K562 (cell line): ENCODE measurements around the gene ACTR5. TPM values are rescaled to one million over a fixed set of nuclear protein-coding genes. Genes with fewer than 3 reads are reported as not detected.

Source experiments
- ATAC-seq: fragments of 200-7000 bp; cut with Tn5 transposase; 3 replicates; pipeline ENCODE4 v1.9.1; 2020; ENCODE audit warnings: moderate library complexity
- BruUV-seq: library from RNA; stranded (reverse); fragments of 400-500 nt; replicated peaks from 2 replicates; lab custom pipeline; 2021; lab: Mats Ljungman, UMichigan
- CTCF ChIA-PET: fragments of 300-600 bp; formaldehyde crosslinking; extraction: SDS; loops from one replicate; lab custom pipeline; 2021; ENCODE audit warnings: low intra/inter-chr PET ratio; lab: Yijun Ruan, JAX
- POLR2A ChIA-PET: fragments of 300-600, 350-650 bp; sonication (Branson Sonifier 250); formaldehyde crosslinking; extraction: SDS; loops from one replicate; lab custom pipeline; 2021; ENCODE audit warnings: antibody characterized with exemption, inconsistent platforms; lab: Yijun Ruan, JAX
- DNase-seq, 4 experiments: peaks; one replicate each; pipeline versions ENCODE4 v3.0.0 to v3.0.0-alpha.2; 2011 to 2018; ENCODE audit warnings: low spot score in 3 of 4, mixed read lengths in 3 of 4; ENCODE audit errors: extremely low read depth in 1 of 4
- FAIRE-seq: peaks from 2 replicates; lab custom pipeline; 2011; peaks lifted over from hg19 to GRCh38; lab: Jason Lieb, UNC
- H2AFZ ChIP-seq: 2 replicates; pipeline ENCODE4 v1.6.0; 2011; ENCODE audit warnings: low read depth, low read length, control low read depth, inconsistent platforms
- H3K27ac ChIP-seq: fragments of 200-600 bp; 3 replicates; pipeline ENCODE4 v1.8.0; 2011; ENCODE audit warnings: low read depth, mild to moderate bottlenecking, control low read depth, inconsistent platforms, low read length, moderate library complexity, mixed read lengths; ENCODE audit errors: extremely low read depth
- H3K27me3 ChIP-seq, 2 experiments: fragments of 300-600 bp in 1 of 2; 2 replicates in 1 of 2; 3 replicates in 1 of 2; pipeline versions ENCODE4 v1.6.0 to v1.8.0; 2011; ENCODE audit warnings: inconsistent platforms in 2 of 2, low read length in 2 of 2, mild to moderate bottlenecking in 1 of 2, mixed read lengths in 1 of 2, moderate library complexity in 1 of 2; ENCODE audit not compliant: control insufficient read depth in 2 of 2, insufficient read depth in 2 of 2
- H3K36me3 ChIP-seq: fragments of 300-600 bp; 3 replicates; pipeline ENCODE4 v1.8.0; 2011; ENCODE audit warnings: mild to moderate bottlenecking, low read length, inconsistent platforms; ENCODE audit not compliant: control insufficient read depth, insufficient read depth
- H3K4me1 ChIP-seq, 2 experiments: fragments of 200-600 bp in 1 of 2; replicated peaks in 1 of 2; 2 replicates in 1 of 2; 3 replicates in 1 of 2; pipeline versions ENCODE4 v1.5.1 to v1.8.0; 2011; ENCODE audit warnings: inconsistent platforms in 2 of 2, low read length in 2 of 2, mild to moderate bottlenecking in 1 of 2, mixed read lengths in 1 of 2, moderate library complexity in 1 of 2; ENCODE audit not compliant: control insufficient read depth in 2 of 2, insufficient read depth in 2 of 2
- H3K4me2 ChIP-seq: 2 replicates; pipeline ENCODE4 v1.6.1; 2011; ENCODE audit warnings: low read length, control low read depth, inconsistent platforms, mixed read lengths; ENCODE audit not compliant: insufficient read depth
- H3K4me3 ChIP-seq: fragments of 200-600 bp; sonication (generic), shearing (Covaris generic); 2 replicates; pipeline ENCODE4 v1.5.1; 2016; ENCODE audit warnings: control low read depth, inconsistent platforms
- H3K79me2 ChIP-seq: fragments of 200-600 bp; 3 replicates; pipeline ENCODE4 v1.8.0; 2011; ENCODE audit warnings: low read length, inconsistent platforms; ENCODE audit not compliant: control insufficient read depth, insufficient read depth
- H3K9ac ChIP-seq, 2 experiments: 2 replicates each; pipeline versions ENCODE4 v1.6.0 to v1.6.1; 2011; ENCODE audit warnings: low read depth in 2 of 2, low read length in 2 of 2, control low read depth in 1 of 2, inconsistent platforms in 1 of 2, mild to moderate bottlenecking in 1 of 2, mixed read lengths in 1 of 2; ENCODE audit not compliant: insufficient read depth in 1 of 2
- H3K9me1 ChIP-seq: one replicate; pipeline ENCODE4 v1.6.0; 2011; ENCODE audit warnings: inconsistent platforms, mild to moderate bottlenecking, low read length, moderate library complexity; ENCODE audit not compliant: control insufficient read depth, insufficient read depth
- H3K9me3 ChIP-seq: replicated peaks from 2 replicates; pipeline ENCODE4 v1.5.1; 2011; ENCODE audit warnings: low read depth, low read length, inconsistent platforms; ENCODE audit not compliant: control insufficient read depth, insufficient read depth
- H4K20me1 ChIP-seq: replicated peaks from 2 replicates; pipeline ENCODE4 v1.6.1; 2011; ENCODE audit warnings: low read length, inconsistent platforms, mixed read lengths; ENCODE audit not compliant: control insufficient read depth, insufficient read depth
- CEBPB ChIP-seq: fragments of 450-650 bp; IDR thresholded peaks from 2 replicates; pipeline ENCODE4 v1.6.1; 2016; ENCODE audit warnings: missing genetic modification characterization, missing compliant biosample characterization
- ILK ChIP-seq: fragments of 450-650 bp; IDR thresholded peaks from 2 replicates; pipeline ENCODE4 v1.6.1; 2016; ENCODE audit warnings: missing genetic modification characterization, low read depth, mild to moderate bottlenecking, missing compliant biosample characterization, moderate library complexity, borderline replicate concordance
- YY1 ChIP-seq, 3 experiments: IDR thresholded peaks; 2 replicates each; pipeline ENCODE4 v1.6.1; 2011; ENCODE audit warnings: low read length in 2 of 3, mild to moderate bottlenecking in 2 of 3, moderate library complexity in 2 of 3, borderline replicate concordance in 1 of 3, control low read depth in 1 of 3, low read depth in 1 of 3; ENCODE audit not compliant: insufficient read depth in 3 of 3, insufficient replicate concordance in 2 of 3, control insufficient read depth in 1 of 3, insufficient read length in 1 of 3; ENCODE audit errors: extremely low read depth in 1 of 3
- WGBS: fragments of 100-300 bp; shearing (Covaris generic); methylation state at CpG from one replicate; pipeline ENCODE4 v1.1.6; 2016; ENCODE audit warnings: low coverage, mixed read lengths; ENCODE audit not compliant: insufficient coverage; ENCODE audit errors: missing lambda C conversion rate; 5-methylcytosine and 5-hydroxymethylcytosine counted together
- in situ Hi-C: fragments of 300-500 bp; cut with MboI; formaldehyde crosslinking; loops from 4 replicates; pipeline ENCODE4 v1.15.0; 2018; ENCODE audit warnings: inconsistent platforms, mixed read lengths
- intact Hi-C: fragments of 100-400 bp; cut with micrococcal nuclease; formaldehyde crosslinking; loops from 2 replicates; pipeline ENCODE4 v1.14.2; 2022
- polyA plus RNA-seq, 8 experiments: library from polyadenylated mRNA; depleted of rRNA in 4 of 8; stranded (reverse) in 5 of 8; unstranded in 3 of 8; fragments of >200 nt; fragmentation: Nextera tagmentation in 2 of 8; fragmentation: Illumina TruSeq in 1 of 8; extraction: Ambion mirVana in 2 of 8; extraction: Trizol in 1 of 8; gene quantifications; 2 replicates each; pipeline versions ENCODE4 v1.2.1 to v1.2.3, GENCODE V29; 2011 to 2014; ENCODE audit warnings: inconsistent platforms in 1 of 8, missing spikeins in 1 of 8
- total RNA-seq, 7 experiments: library from RNA; depleted of rRNA in 6 of 7; stranded (reverse); fragments of >200 nt in 6 of 7; fragmentation: Illumina TruSeq in 2 of 7; extraction: Trizol in 2 of 7; gene quantifications; 2 replicates each; pipeline versions ENCODE4 v1.2.1 to v1.2.3, GENCODE V29; 2011 to 2021; ENCODE audit warnings: low replicate concordance in 1 of 7

The ACTR5 gene
- total and polyA plus RNA-seq, 9 of the 15 experiments (the other 6 are each of a cell fraction or from before 2014, with no cell fraction given): 0.93 to 18.8 (median 12.9) TPM

GRCh38 chr20:38748097-38748860 lies at the start of gene ACTR5 (continued):
- no peak for TF ChIP-seq ILK (tag)
- TF ChIP-seq, all 486 proteins: peak for 97

DNA sequence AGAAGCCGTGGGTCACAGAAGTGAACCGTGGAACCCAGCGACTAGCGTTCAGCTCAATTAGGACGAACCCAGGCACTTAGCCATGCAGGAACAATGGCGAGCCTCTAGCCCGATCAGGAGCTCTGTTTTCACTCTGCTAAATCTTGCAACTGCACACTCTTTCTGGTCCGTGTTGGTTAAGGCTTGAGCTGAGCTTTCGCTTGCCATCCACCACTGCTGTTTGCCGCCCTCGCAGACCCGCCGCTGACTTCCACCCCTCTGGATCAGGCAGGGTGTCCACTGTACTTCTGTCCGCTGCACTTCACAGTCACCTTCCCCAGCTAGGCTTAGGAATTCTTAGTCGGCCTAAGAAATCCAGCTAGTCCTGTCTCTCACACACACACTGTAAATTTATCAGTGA lies 49.7 kb upstream of the ACTR5 start:
- no TSS peak for BruUV-seq
- H3K36me3 ChIP-seq: no peaks in the 10 kb centered on the region
- in situ Hi-C loops (no loop called here), intact Hi-C loops (no loop called here)
- H3K9ac ChIP-seq: no peak overlapping the region
- H3K4me2 ChIP-seq: no peak overlapping the region
- no peak overlapping the region for H3K4me3 ChIP-seq
- no peaks in the 10 kb centered on the region for H3K9me3 ChIP-seq
- POLR2A ChIA-PET: interaction anchor here (0.6 to 0.9 kb wide), 2 partner anchors 13 to 518 kb away, joined by 3 to 5 read pairs; no protein-coding TSS in a partner anchor
- peak in 1 of 3 experiments; percentile 0 for TF ChIP-seq YY1 (IDR thresholded peaks at IDR 0.05; ENCODE audit: borderline replicate concordance in 1 of 3, control insufficient read depth in 1 of 3, extremely low read depth in 1 of 3, insufficient read depth in 3 of 3, insufficient read length in 1 of 3, insufficient replicate concordance in 2 of 3, low read depth in 1 of 3, low read length in 2 of 3)
- TF ChIP-seq CEBPB (tag): no peak
- peaks cover under 1 to 3% of the 10 kb centered on the region in 2 experiments; a peak in 1 of 5 replicates for H3K4me1 ChIP-seq
- ATAC-seq (no peak), DNase-seq (no peak), FAIRE-seq (no peak)
- no peaks in the 10 kb centered on the region for H3K79me2 ChIP-seq
- no peak overlapping the region for H2AFZ ChIP-seq
- peaks cover 2% of the 10 kb centered on the region for H3K9me1 ChIP-seq
- H3K27ac ChIP-seq: no peak overlapping the region
- under 1% methylated on average over 15 of the region's 15 CpGs for WGBS
- 0 out of 2 replicates have a peak, but pooled peaks cover 11% of the 10 kb centered on the region for H4K20me1 ChIP-seq
- CTCF ChIA-PET: no interaction called here
- H3K27me3 ChIP-seq: peaks cover 57 to 74% of the 10 kb centered on the region in 2 experiments
